SK-N-SH treated with all-trans-retinoic acid at 6 μM for 48 hours (cell line): Measurements from ENCODE around the gene LAMB4.

Experiments
- ATAC-seq: fragments of 200-7000 bp; cut with Tn5 transposase; 3 replicates; pipeline ENCODE4 v1.9.1; 2020; ENCODE audit warnings: mild to moderate bottlenecking, moderate library complexity
- ARNTL ChIP-seq: fragments of 450-650 bp; formaldehyde crosslinking; IDR thresholded peaks from 2 replicates; pipeline ENCODE4 v1.5.0; 2020; ENCODE audit warnings: low read depth, mild to moderate bottlenecking, moderate library complexity, borderline replicate concordance
- BACH2 ChIP-seq: fragments of 250-450 bp; sonication (Bioruptor Pico); IDR thresholded peaks from 2 replicates; pipeline ENCODE4 v1.9.0; 2021; ENCODE audit warnings: mild to moderate bottlenecking, borderline replicate concordance
- CREB5 ChIP-seq: fragments of 250-450 bp; sonication (Bioruptor Pico); IDR thresholded peaks from 2 replicates; pipeline ENCODE4 v1.5.1; 2020; ENCODE audit warnings: low read depth, mild to moderate bottlenecking, moderate library complexity
- CSDC2 ChIP-seq: fragments of 250-450 bp; sonication (Bioruptor Pico); IDR thresholded peaks from 2 replicates; pipeline ENCODE4 v1.5.0; 2020; ENCODE audit warnings: mild to moderate bottlenecking, moderate library complexity
- CSRNP3 ChIP-seq: fragments of 250-450 bp; sonication (Bioruptor Pico); IDR thresholded peaks from 2 replicates; pipeline ENCODE4 v1.5.1; 2021; ENCODE audit warnings: mild to moderate bottlenecking, moderate library complexity
- ESRRG ChIP-seq: fragments of 250-450 bp; sonication (Bioruptor Pico); IDR thresholded peaks from 2 replicates; pipeline ENCODE4 v1.6.1; 2021; ENCODE audit warnings: mild to moderate bottlenecking
- ISL1 ChIP-seq: fragments of 250-450 bp; sonication (Bioruptor Pico); IDR thresholded peaks from 2 replicates; pipeline ENCODE4 v2.1.2; 2022; ENCODE audit warnings: mild to moderate bottlenecking, moderate library complexity
- OSR1 ChIP-seq: fragments of 250-450 bp; sonication (Bioruptor Pico); IDR thresholded peaks from 2 replicates; pipeline ENCODE4 v1.8.0; 2022; ENCODE audit warnings: moderate library complexity, mild to moderate bottlenecking, inconsistent platforms
- PPARA ChIP-seq: fragments of 250-450 bp; sonication (Bioruptor Pico); IDR thresholded peaks from 2 replicates; pipeline ENCODE4 v1.5.0; 2020; ENCODE audit warnings: mild to moderate bottlenecking, borderline replicate concordance
- SNAI2 ChIP-seq: fragments of 250-450 bp; sonication (Bioruptor Pico); IDR thresholded peaks from 2 replicates; pipeline ENCODE4 v1.5.0; 2020; ENCODE audit warnings: mild to moderate bottlenecking, moderate library complexity
- TCF4 ChIP-seq: fragments of 250-450 bp; sonication (Bioruptor Pico); IDR thresholded peaks from 2 replicates; pipeline ENCODE4 v1.8.0; 2021; ENCODE audit warnings: mild to moderate bottlenecking, moderate library complexity, borderline replicate concordance
- TOX ChIP-seq: fragments of 250-450 bp; sonication (Bioruptor Pico); IDR thresholded peaks from 2 replicates; pipeline ENCODE4 v1.8.0; 2021; ENCODE audit warnings: mild to moderate bottlenecking, moderate library complexity, borderline replicate concordance
- ZC3H10 ChIP-seq: fragments of 250-450 bp; sonication (Bioruptor Pico); IDR thresholded peaks from 2 replicates; pipeline ENCODE4 v1.5.1; 2021; ENCODE audit warnings: mild to moderate bottlenecking, moderate library complexity
- ZFP3 ChIP-seq: fragments of 250-450 bp; sonication (Bioruptor Pico); IDR thresholded peaks from 2 replicates; pipeline ENCODE4 v1.5.0; 2020; ENCODE audit warnings: mild to moderate bottlenecking, moderate library complexity
- ZFP30 ChIP-seq: fragments of 450-650 bp; formaldehyde crosslinking; IDR thresholded peaks from 2 replicates; pipeline ENCODE4 v1.5.0; 2022; ENCODE audit warnings: mild to moderate bottlenecking, moderate library complexity
- ZNF565 ChIP-seq: fragments of 450-650 bp; formaldehyde crosslinking; conservative IDR thresholded peaks from 2 replicates; pipeline ENCODE4 v1.5.0; 2020; ENCODE audit warnings: low read depth, mild to moderate bottlenecking, moderate library complexity
- ZNF70 ChIP-seq: fragments of 450-650 bp; formaldehyde crosslinking; IDR thresholded peaks from 2 replicates; pipeline ENCODE4 v1.5.0; 2020; ENCODE audit warnings: mild to moderate bottlenecking, moderate library complexity
- ZNF8 ChIP-seq: fragments of 450-650 bp; formaldehyde crosslinking; IDR thresholded peaks from 2 replicates; pipeline ENCODE4 v1.5.0; 2020; ENCODE audit warnings: mild to moderate bottlenecking, moderate library complexity
- TF ChIP-seq, protein P1 (sequence below): fragments of 250-450 bp; sonication (Bioruptor Pico); IDR thresholded peaks from 2 replicates; pipeline ENCODE4 v1.8.0; 2021; ENCODE audit warnings: low read depth, mild to moderate bottlenecking, moderate library complexity, borderline replicate concordance
- TF ChIP-seq, protein P2 (sequence below): fragments of 250-450 bp; sonication (Bioruptor Pico); IDR thresholded peaks from 2 replicates; pipeline ENCODE4 v1.5.0; 2020; ENCODE audit warnings: mild to moderate bottlenecking, moderate library complexity
- TF ChIP-seq, protein P3 (sequence below): fragments of 250-450 bp; sonication (Bioruptor Pico); IDR thresholded peaks from 2 replicates; pipeline ENCODE4 v1.8.0; 2020; ENCODE audit warnings: mild to moderate bottlenecking, moderate library complexity, borderline replicate concordance

The LAMB4 gene

GRCh38 chr7:108008240-108008639 is 121.9 kb downstream of the LAMB4 start (continued):
- TF ChIP-seq CREB5 (CRISPR knock-in tag) (no peak), TCF4 (CRISPR knock-in tag) (no peak), OSR1 (CRISPR knock-in tag) (no peak), ZNF565 (CRISPR knock-in tag) (no peak), ZFP30 (no peak), ESRRG (CRISPR knock-in tag) (no peak), CSDC2 (CRISPR knock-in tag) (no peak), TOX (no peak)
- TF ChIP-seq, all 23 proteins: peak for 0

DNA sequence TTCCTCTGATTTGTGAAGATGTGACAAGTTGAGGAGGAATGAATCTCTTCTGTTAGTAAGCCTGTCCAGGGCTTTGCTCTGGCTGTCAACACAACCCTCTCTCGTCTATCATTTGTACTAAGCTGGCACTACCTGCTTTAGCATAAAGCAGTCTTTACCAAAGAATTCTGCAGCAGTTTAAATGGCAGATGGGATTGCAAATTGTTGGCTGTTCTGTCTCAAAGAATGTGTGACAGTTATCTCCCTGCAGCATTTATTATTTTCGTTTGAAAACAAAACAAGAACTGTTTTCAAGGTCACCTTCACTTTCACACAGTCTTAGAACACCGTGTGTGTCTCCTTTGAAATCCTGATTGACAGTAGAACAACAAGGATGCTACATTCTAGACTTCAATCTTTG is 122.4 kb downstream of the LAMB4 start:
- TF ChIP-seq CREB5 (CRISPR knock-in tag) (no peak), ISL1 (peak; percentile 73), ZFP30 (no peak), CSRNP3 (no peak), TOX (peak; percentile 54; the same call in 1 of the 2 replicates), ZNF8 (no peak), ZFP3 (CRISPR knock-in tag) (no peak), SNAI2 (CRISPR knock-in tag) (0 out of 2 replicates have a peak, but pooled peaks have one; percentile 60), BACH2 (CRISPR knock-in tag) (no peak), PPARA (CRISPR knock-in tag) (no peak), ZC3H10 (CRISPR knock-in tag) (no peak), OSR1 (CRISPR knock-in tag) (no peak), ESRRG (CRISPR knock-in tag) (no peak)
- TF ChIP-seq, protein P1, sequence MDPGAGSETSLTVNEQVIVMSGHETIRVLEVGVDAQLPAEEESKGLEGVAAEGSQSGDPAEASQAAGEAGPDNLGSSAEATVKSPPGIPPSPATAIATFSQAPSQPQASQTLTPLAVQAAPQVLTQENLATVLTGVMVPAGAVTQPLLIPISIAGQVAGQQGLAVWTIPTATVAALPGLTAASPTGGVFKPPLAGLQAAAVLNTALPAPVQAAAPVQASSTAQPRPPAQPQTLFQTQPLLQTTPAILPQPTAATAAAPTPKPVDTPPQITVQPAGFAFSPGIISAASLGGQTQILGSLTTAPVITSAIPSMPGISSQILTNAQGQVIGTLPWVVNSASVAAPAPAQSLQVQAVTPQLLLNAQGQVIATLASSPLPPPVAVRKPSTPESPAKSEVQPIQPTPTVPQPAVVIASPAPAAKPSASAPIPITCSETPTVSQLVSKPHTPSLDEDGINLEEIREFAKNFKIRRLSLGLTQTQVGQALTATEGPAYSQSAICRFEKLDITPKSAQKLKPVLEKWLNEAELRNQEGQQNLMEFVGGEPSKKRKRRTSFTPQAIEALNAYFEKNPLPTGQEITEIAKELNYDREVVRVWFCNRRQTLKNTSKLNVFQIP (CRISPR knock-in tag), result no peak
- TF ChIP-seq, protein P2, sequence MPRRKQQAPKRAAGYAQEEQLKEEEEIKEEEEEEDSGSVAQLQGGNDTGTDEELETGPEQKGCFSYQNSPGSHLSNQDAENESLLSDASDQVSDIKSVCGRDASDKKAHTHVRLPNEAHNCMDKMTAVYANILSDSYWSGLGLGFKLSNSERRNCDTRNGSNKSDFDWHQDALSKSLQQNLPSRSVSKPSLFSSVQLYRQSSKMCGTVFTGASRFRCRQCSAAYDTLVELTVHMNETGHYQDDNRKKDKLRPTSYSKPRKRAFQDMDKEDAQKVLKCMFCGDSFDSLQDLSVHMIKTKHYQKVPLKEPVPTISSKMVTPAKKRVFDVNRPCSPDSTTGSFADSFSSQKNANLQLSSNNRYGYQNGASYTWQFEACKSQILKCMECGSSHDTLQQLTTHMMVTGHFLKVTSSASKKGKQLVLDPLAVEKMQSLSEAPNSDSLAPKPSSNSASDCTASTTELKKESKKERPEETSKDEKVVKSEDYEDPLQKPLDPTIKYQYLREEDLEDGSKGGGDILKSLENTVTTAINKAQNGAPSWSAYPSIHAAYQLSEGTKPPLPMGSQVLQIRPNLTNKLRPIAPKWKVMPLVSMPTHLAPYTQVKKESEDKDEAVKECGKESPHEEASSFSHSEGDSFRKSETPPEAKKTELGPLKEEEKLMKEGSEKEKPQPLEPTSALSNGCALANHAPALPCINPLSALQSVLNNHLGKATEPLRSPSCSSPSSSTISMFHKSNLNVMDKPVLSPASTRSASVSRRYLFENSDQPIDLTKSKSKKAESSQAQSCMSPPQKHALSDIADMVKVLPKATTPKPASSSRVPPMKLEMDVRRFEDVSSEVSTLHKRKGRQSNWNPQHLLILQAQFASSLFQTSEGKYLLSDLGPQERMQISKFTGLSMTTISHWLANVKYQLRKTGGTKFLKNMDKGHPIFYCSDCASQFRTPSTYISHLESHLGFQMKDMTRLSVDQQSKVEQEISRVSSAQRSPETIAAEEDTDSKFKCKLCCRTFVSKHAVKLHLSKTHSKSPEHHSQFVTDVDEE, result peak; percentile 56; the same call in 1 of the 2 replicates
- TF ChIP-seq, protein P3, sequence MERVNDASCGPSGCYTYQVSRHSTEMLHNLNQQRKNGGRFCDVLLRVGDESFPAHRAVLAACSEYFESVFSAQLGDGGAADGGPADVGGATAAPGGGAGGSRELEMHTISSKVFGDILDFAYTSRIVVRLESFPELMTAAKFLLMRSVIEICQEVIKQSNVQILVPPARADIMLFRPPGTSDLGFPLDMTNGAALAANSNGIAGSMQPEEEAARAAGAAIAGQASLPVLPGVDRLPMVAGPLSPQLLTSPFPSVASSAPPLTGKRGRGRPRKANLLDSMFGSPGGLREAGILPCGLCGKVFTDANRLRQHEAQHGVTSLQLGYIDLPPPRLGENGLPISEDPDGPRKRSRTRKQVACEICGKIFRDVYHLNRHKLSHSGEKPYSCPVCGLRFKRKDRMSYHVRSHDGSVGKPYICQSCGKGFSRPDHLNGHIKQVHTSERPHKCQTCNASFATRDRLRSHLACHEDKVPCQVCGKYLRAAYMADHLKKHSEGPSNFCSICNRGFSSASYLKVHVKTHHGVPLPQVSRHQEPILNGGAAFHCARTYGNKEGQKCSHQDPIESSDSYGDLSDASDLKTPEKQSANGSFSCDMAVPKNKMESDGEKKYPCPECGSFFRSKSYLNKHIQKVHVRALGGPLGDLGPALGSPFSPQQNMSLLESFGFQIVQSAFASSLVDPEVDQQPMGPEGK, result no peak
- no peak for ATAC-seq

DNA sequence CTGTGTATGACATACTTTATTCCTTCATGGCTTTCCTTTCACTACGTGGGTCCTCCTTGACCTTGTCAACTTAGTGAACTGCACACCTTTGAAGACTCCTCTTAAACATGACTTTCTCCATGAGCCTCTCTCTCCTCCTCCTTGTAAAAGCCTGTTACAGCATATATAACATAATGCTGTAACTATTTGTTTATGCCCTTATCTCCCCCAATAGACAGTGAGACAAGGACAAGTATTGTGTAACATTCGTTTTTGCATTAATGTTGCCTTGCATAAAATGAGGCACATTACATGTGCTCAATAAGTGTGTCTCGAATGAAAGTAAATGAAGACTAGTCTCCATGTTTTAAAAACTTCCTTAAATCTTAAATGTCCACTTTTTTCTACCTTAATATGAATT is 122.9 kb downstream of the LAMB4 start:
- no peak for ATAC-seq
- no peak for TF ChIP-seq ESRRG (CRISPR knock-in tag)
- TF ChIP-seq CREB5 (CRISPR knock-in tag), result no peak
- no peak for TF ChIP-seq ZNF565 (CRISPR knock-in tag)
- no peak for TF ChIP-seq ZFP30
- TF ChIP-seq, protein P2, result no peak
- TF ChIP-seq ZNF70 (CRISPR knock-in tag), result no peak
- TF ChIP-seq ARNTL (CRISPR knock-in tag), result no peak
- no peak for TF ChIP-seq CSDC2 (CRISPR knock-in tag)
- TF ChIP-seq, protein P3, result no peak
- TF ChIP-seq BACH2 (CRISPR knock-in tag), result no peak
